Heart left ventricle (tissue), 16 donors: Measurements from ENCODE around the gene SUPT3H. TPM values are rescaled to one million over a fixed set of nuclear protein-coding genes. Genes with fewer than 3 reads are reported as not detected.

Experiments
- ATAC-seq, 4 donors: fragments of 200-7000 bp; cut with Tn5 transposase; one replicate each; pipeline ENCODE4 v1.9.1; 2020 to 2022; ENCODE audit warnings: moderate library complexity in 4 of 4, mild to moderate bottlenecking in 3 of 4, moderate number of reproducible peaks in 1 of 4
- DNase-seq, 5 donors: peaks; one replicate each; pipeline ENCODE4 v3.0.0-alpha.2; 2020
- H3K27ac ChIP-seq, 12 donors: fragments of 200-600 bp; sonication (generic) in 4 of 12; one replicate each; pipeline versions ENCODE4 v1.5.0 to v1.8.0; 2016 to 2022; ENCODE audit warnings: mild to moderate bottlenecking in 2 of 12
- H3K27me3 ChIP-seq, 9 donors: fragments of 200-600 bp; sonication (generic) in 2 of 9; one replicate each; pipeline versions ENCODE4 v1.5.1 to v1.8.0; 2016 to 2022; ENCODE audit warnings: mild to moderate bottlenecking in 3 of 9
- H3K36me3 ChIP-seq, 9 donors: fragments of 200-600 bp; sonication (generic) in 2 of 9; one replicate each; pipeline versions ENCODE4 v1.5.0 to v1.8.0; 2018 to 2022; ENCODE audit warnings: mild to moderate bottlenecking in 2 of 9
- H3K4me1 ChIP-seq, 12 donors: fragments of 200-600 bp; sonication (generic) in 4 of 12; one replicate each; pipeline versions ENCODE4 v1.5.0 to v1.8.0; 2016 to 2022; ENCODE audit warnings: mild to moderate bottlenecking in 3 of 12
- H3K4me3 ChIP-seq, 12 donors: fragments of 200-600 bp; sonication (generic) in 4 of 12; one replicate each; pipeline versions ENCODE4 v1.5.0 to v1.8.0; 2017 to 2022; ENCODE audit warnings: mild to moderate bottlenecking in 9 of 12, moderate library complexity in 4 of 12
- H3K9me3 ChIP-seq, 12 donors: fragments of 200-600 bp; sonication (generic) in 4 of 12; one replicate each; pipeline versions ENCODE4 v1.5.0 to v1.8.0; 2016 to 2022; ENCODE audit warnings: mild to moderate bottlenecking in 1 of 12
- CTCF ChIP-seq, 12 donors: fragments of 200-600 bp; sonication (generic) in 4 of 12; IDR thresholded peaks; one replicate each; pipeline versions ENCODE4 v1.5.0 to v1.8.0; 2018 to 2022; ENCODE audit warnings: antibody characterized with exemption in 12 of 12, mild to moderate bottlenecking in 5 of 12
- POLR2A ChIP-seq, 2 donors: fragments of 450-650 bp; IDR thresholded peaks; one replicate each; pipeline ENCODE4 v1.6.1; 2017; ENCODE audit warnings: antibody characterized with exemption in 2 of 2, mild to moderate bottlenecking in 2 of 2, moderate library complexity in 2 of 2
- WGBS, 4 donors: extraction: QIAGEN DNeasy Blood & Tissue Kit in 2 of 4; methylation state at CpG; one replicate each; pipeline versions ENCODE4 v1.1.5 to v1.1.7; 2013 to 2018; 5-methylcytosine and 5-hydroxymethylcytosine counted together
- intact Hi-C, 10 donors: fragments of 100-400 bp; cut with DNase I; formaldehyde crosslinking; loops; one replicate each; pipeline versions ENCODE4 v1.11.1 to v1.14.2; 2022
- polyA plus RNA-seq, 2 donors: library from polyadenylated mRNA; stranded (reverse); fragments of 200-250 nt; gene quantifications; one replicate each; pipeline ENCODE4 v1.2.3, GENCODE V29; 2013
- total RNA-seq, 9 donors: library from RNA; depleted of rRNA in 2 of 9; stranded (reverse); fragments of >200 nt in 2 of 9; fragmentation: NEBNext Ultra II Directional in 3 of 9; extraction: Animal tissue kit (Norgen Biotek cat#: 25700) in 3 of 9; gene quantifications; one replicate each; pipeline versions ENCODE4 v1.1.0 to v1.2.4, GENCODE V29; 2016 to 2023
- donor health status: ischemic (EF 13 %, LVEDD 7.1; RV severe dilation, severe dysfunction).
- donor health status: healthy with polysubstance abuse.
- donor health status: DM: no; HTN: yes; CAD: no.
- donor health status: DM: no; HTN: no; CAD: no.
- donor health status: ischemic (EF 25% LVEDD 6.9; RV normal size, moderate dysfunction).
- donor health status: ischemic (EF 25% LVEDD 5.7; RV mildly dilated, moderate dysfunction).
- donor health status: healthy.
- donor health status: DM: yes; HTN: yes; CAD: no.
- donor health status: ischemic (EF 35%, LVEDD 5.7; RV mildly dilated, moderate dysfunction).
- donor health status: nonischemic (EF 11% LVEDD 7.7; RV severe dilation, severe dysfunction).
- donor health status: DM: yes; HTN: yes; CAD: no.
- donor health status: PGD.
- donor health status: ischemic (EF 29% LVEDD 5.4; RV normal size, mild dysfunction).
- donor health status: nonischemic (EF 23%, LVEDD 6.1; RV moderate dilation, normal function).

SUPT3H gene
- total and polyA plus RNA-seq, 11 donors = 1.5 to 8.1 (median 4.1) TPM

- 95 to 99% (median 97%) methylated on average over 3 of the region's 3 CpGs for WGBS, 4 donors
Observed at GRCh38 chr6:44995486-44996132, 382.1 kb downstream of the SUPT3H start.

GRCh38 chr6:44989391-44989790, 388.3 kb downstream of the SUPT3H start:
- no peaks in the 10 kb centered on the region for H3K27me3 ChIP-seq
- TF ChIP-seq CTCF (IDR thresholded peaks at IDR 0.05) = no peak
- TF ChIP-seq POLR2A (IDR thresholded peaks at IDR 0.05) = no peak
- no peaks in the 10 kb centered on the region for H3K36me3 ChIP-seq
- H3K4me1 ChIP-seq = no peaks in the 10 kb centered on the region
- H3K4me3 ChIP-seq = no peak overlapping the region
- intact Hi-C loops = no loop called here
- no peak for DNase-seq
- H3K9me3 ChIP-seq = no peaks in the 10 kb centered on the region
- WGBS, 4 donors = 83 to 91% (median 88%) methylated on average over 3 of the region's 3 CpGs
- no peak overlapping the region for H3K27ac ChIP-seq
- ATAC-seq = no peak

More at GRCh38 chr6:44995486-44996132, 382.1 kb downstream of the SUPT3H start:
- Histone ChIP-seq H3K36me3 (no peaks in the 10 kb centered on the region), H3K9me3 (no peaks in the 10 kb centered on the region), H3K4me1 (no peaks in the 10 kb centered on the region), H3K4me3 (no peak overlapping the region), H3K27me3 (no peaks in the 10 kb centered on the region), H3K27ac (no peak overlapping the region)
- TF ChIP-seq POLR2A (IDR thresholded peaks at IDR 0.05) (no peak), CTCF (IDR thresholded peaks at IDR 0.05) (no peak)
- intact Hi-C loops = no loop called here
- DNase-seq (no peak), ATAC-seq (no peak)

GRCh38 chr6:44985006-44985405, 392.7 kb downstream of the SUPT3H start:
- ATAC-seq = no peak
- intact Hi-C loops = no loop called here
- WGBS, 4 donors = 92 to 95% (median 94%) methylated on average over 4 of the region's 4 CpGs

More at GRCh38 chr6:44985006-44985405, 392.7 kb downstream of the SUPT3H start:
- H3K27ac ChIP-seq = no peak overlapping the region
- TF ChIP-seq CTCF (IDR thresholded peaks at IDR 0.05) (no peak), POLR2A (IDR thresholded peaks at IDR 0.05) (no peak)
- H3K27me3 ChIP-seq = no peaks in the 10 kb centered on the region
- no peaks in the 10 kb centered on the region for H3K9me3 ChIP-seq
- no peak overlapping the region for H3K4me3 ChIP-seq
- H3K36me3 ChIP-seq = no peaks in the 10 kb centered on the region
- no peaks in the 10 kb centered on the region for H3K4me1 ChIP-seq
- no peak for DNase-seq
